ENCODE measurements around the gene RPS5. TPM values are rescaled to one million over a fixed set of nuclear protein-coding genes. Genes with fewer than 3 reads are reported as not detected.

RPS5 gene
- total RNA-seq, 1 experiment from 2014 or later = 1,400 TPM

GRCh38 chr19:58368561-58369360 is 18.3 kb upstream of the RPS5 start:
- no peaks in the 10 kb centered on the region for H3K79me2 ChIP-seq (ENCODE audit: insufficient read depth, low read length)
- H3K9me3 ChIP-seq (ENCODE audit: control insufficient read depth, low read depth, low read length) = no peaks in the 10 kb centered on the region
- Mint-ChIP-seq H3K27ac (no peak overlapping the region), H3K36me3 (ENCODE audit: insufficient read depth in 1 of 3, low read depth in 3 of 3) (peaks cover 0 to 5% (median 0%) of the 10 kb centered on the region in 3 experiments; a peak in 2 of 7 replicates), H3K4me1 (no peaks in the 10 kb centered on the region), H3K9me3 (no peaks in the 10 kb centered on the region), H3K27me3 (ENCODE audit: low read depth) (no peaks in the 10 kb centered on the region), H3K4me3 (no peak overlapping the region)
- H3K56ac ChIP-seq (ENCODE audit: insufficient read length, low read depth, low read length) = no peak overlapping the region
- WGBS (ENCODE audit: extremely low coverage, insufficient read length, low lambda C conversion rate) = no CpG with 5 or more reads among the region's 68 CpGs
- H4K5ac ChIP-seq (ENCODE audit: insufficient read length, low read depth, low read length) = no peak overlapping the region
- no peak overlapping the region for H3K4me2 ChIP-seq (ENCODE audit: insufficient read depth, insufficient read length, low read length)
- H3K23me2 ChIP-seq (ENCODE audit: insufficient read length, low read depth, low read length, poor library complexity, severe bottlenecking) = no peaks in the 10 kb centered on the region
- no peak overlapping the region for H3K4ac ChIP-seq (ENCODE audit: low read depth, low read length)
- no peak overlapping the region for H4K91ac ChIP-seq (ENCODE audit: insufficient read length, low read depth, low read length)
- H3K27me3 ChIP-seq (ENCODE audit: insufficient read depth, low read length) = no peaks in the 10 kb centered on the region
- TF ChIP-seq CTCF (conservative IDR thresholded peaks at IDR 0.05) = no peak
- H2BK20ac ChIP-seq (ENCODE audit: low read depth, low read length, poor library complexity, severe bottlenecking) = no peak overlapping the region
- peak; percentile 31 for DNase-seq
- no peak overlapping the region for H3K27ac ChIP-seq (ENCODE audit: insufficient read length, low read depth, low read length)
- H3K79me1 ChIP-seq (ENCODE audit: insufficient read depth, low read depth, low read length, poor library complexity, severe bottlenecking) = no peaks in the 10 kb centered on the region
- no peak overlapping the region for H2BK120ac ChIP-seq (ENCODE audit: low read depth, low read length, poor library complexity, severe bottlenecking)
- H4K8ac ChIP-seq (replicated peaks; ENCODE audit: insufficient read length, low read depth, low read length) = no peak overlapping the region
- H2AK5ac ChIP-seq (ENCODE audit: insufficient read length, low read length) = no peak overlapping the region
- H3K23ac ChIP-seq (ENCODE audit: insufficient read length, low read depth, low read length) = no peak overlapping the region
- no peak overlapping the region for H3K18ac ChIP-seq (ENCODE audit: insufficient read length, low read depth, low read length)
- H3K14ac ChIP-seq (ENCODE audit: insufficient read depth, low read length) = no peak overlapping the region
- H2AFZ ChIP-seq (ENCODE audit: low read length) = no peak overlapping the region
- H3T11ph ChIP-seq (ENCODE audit: low read length) = no peak overlapping the region
- no peak overlapping the region for H3K9ac ChIP-seq (ENCODE audit: extremely low read depth, insufficient read length, low read length)
- H3K4me1 ChIP-seq (ENCODE audit: insufficient read depth, low read length) = no peaks in the 10 kb centered on the region
- H4K20me1 ChIP-seq (ENCODE audit: control insufficient read depth, insufficient read depth, insufficient read length) = no peaks in the 10 kb centered on the region
- no peak overlapping the region for H2BK12ac ChIP-seq (ENCODE audit: insufficient read length, low read depth, low read length)
- H2BK5ac ChIP-seq (ENCODE audit: insufficient read length, low read length) = no peak overlapping the region
- H2BK15ac ChIP-seq (ENCODE audit: low read depth, low read length) = no peak overlapping the region

All from H9 (cell line).